Measurements from ENCODE around the gene FAM222A. TPM values are rescaled to one million over a fixed set of nuclear protein-coding genes. Genes with fewer than 3 reads are reported as not detected.
A peak's percentile ranks its signal among the peaks of the same experiment; 100 is the strongest.

The FAM222A gene
- total RNA-seq, 1 experiment from 2014 or later: 3.1 TPM

DNA sequence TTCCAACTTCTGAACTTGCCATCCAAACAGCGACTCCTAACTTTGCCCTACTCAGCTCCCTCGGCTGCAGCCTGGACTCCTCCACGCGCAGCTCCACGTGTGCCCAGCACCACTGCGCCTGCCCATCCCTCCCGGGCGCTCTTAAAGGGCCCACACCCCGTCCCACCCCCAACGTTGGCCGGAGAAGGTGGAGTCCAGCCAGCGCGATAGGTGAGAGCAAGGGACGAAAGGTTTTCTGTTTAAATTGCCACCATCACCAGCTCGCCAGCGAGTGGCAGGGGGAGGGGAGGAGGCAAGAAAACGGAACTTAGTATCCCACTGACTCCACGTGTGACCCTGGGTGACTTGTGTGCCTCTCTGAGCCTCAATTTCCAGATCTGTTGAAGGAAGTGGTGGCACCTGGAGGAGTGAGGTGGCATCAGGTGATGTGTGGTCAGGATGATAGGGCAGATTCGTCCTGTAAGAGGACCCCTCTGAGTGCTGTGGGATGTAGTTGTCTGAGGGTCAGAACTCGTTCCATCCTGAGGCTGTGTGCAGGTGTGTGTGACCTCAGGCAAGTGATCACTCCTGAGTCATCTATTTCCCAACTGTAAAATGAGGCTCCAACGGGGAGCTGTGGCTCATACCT, 59.9 kb downstream of the FAM222A start:
- peak overlapping the region; percentile 60 for H3K4me3 ChIP-seq
- peaks cover 16% of the 10 kb centered on the region for H3F3A ChIP-seq (ENCODE audit: insufficient read depth, low read depth)
- BruUV-seq (replicated peaks): no TSS peak
- H3K4me2 ChIP-seq: peak overlapping the region; percentile 71
- H3K27ac ChIP-seq: peak overlapping the region; percentile 64
- CTCF ChIA-PET: interaction anchor here (0.5 to 1.3 kb wide), 8 partner anchors 28 to 345 kb away, joined by 3 to 7 read pairs (median 4); partner anchors contain the start of genes MMAB and MVK
- H3K27me3 ChIP-seq (ENCODE audit: insufficient read depth, low read depth): no peaks in the 10 kb centered on the region
- no peaks in the 10 kb centered on the region for H3K9me3 ChIP-seq (ENCODE audit: insufficient read depth, low read depth)
- H3K9me2 ChIP-seq (ENCODE audit: insufficient read depth): no peaks in the 10 kb centered on the region
- H3K36me3 ChIP-seq (ENCODE audit: low read depth): no peaks in the 10 kb centered on the region
- H2AFZ ChIP-seq: peak overlapping the region; percentile 74
- intact Hi-C loops (cut with micrococcal nuclease; ENCODE audit: unreplicated experiment): loop anchor here (1.0 kb wide), 1 partner anchor 176 kb away; no protein-coding TSS in a partner anchor
- H3K4me1 ChIP-seq (replicated peaks; ENCODE audit: insufficient read depth): peaks cover 26% of the 10 kb centered on the region
- TF ChIP-seq EZH2 (IDR thresholded peaks at IDR 0.05; ENCODE audit: low read depth): no peak
- TF ChIP-seq, protein P1, sequence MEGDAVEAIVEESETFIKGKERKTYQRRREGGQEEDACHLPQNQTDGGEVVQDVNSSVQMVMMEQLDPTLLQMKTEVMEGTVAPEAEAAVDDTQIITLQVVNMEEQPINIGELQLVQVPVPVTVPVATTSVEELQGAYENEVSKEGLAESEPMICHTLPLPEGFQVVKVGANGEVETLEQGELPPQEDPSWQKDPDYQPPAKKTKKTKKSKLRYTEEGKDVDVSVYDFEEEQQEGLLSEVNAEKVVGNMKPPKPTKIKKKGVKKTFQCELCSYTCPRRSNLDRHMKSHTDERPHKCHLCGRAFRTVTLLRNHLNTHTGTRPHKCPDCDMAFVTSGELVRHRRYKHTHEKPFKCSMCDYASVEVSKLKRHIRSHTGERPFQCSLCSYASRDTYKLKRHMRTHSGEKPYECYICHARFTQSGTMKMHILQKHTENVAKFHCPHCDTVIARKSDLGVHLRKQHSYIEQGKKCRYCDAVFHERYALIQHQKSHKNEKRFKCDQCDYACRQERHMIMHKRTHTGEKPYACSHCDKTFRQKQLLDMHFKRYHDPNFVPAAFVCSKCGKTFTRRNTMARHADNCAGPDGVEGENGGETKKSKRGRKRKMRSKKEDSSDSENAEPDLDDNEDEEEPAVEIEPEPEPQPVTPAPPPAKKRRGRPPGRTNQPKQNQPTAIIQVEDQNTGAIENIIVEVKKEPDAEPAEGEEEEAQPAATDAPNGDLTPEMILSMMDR (conservative IDR thresholded peaks at IDR 0.05): no peak
- H3K79me2 ChIP-seq (ENCODE audit: low read depth): peaks cover 20% of the 10 kb centered on the region
- POLR2A ChIA-PET (ENCODE audit: unreplicated experiment): interaction anchor here (0.6 kb wide), 5 partner anchors 24 to 1981 kb away, joined by 3 to 7 read pairs (median 4); partner anchors contain the start of gene MVK
- H4K20me1 ChIP-seq (ENCODE audit: insufficient read depth): no peaks in the 10 kb centered on the region
- peak; percentile 62 to 90 for DNase-seq

DNA sequence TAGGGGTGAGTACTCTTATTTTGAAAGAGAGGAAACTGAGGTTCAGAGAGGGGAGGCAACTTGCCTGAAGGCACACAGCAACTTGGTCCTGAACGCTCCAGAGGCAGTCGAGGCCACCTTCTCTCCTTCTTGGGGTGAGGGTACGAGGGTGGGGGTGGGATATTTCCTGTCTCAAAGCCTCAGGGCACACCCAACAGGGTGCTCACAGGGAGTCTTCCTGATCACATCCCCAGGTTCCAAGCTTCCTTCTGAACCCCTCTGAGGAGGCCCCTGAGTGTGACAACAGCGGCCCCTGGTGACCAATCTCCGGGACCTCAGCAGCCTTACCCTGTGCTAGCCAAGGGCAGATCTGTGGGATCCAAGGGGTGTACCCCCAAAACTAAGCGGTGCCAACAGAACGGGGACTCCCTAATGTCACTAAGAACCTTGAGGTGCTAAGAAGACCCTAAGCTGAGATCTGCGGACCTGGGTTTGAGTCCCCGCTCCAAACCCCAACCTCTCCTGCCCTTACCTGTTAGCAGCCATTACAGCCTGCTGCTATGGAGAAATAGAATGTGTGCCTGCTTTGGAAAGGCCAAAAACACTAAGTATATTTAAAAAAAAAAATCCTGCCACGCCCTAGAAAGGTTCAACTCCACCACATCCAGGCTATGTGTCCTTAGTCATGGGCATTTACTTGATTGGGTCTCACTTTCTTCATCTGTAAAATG, 61.7 kb downstream of the FAM222A start:
- H3K27ac ChIP-seq: no peak overlapping the region
- no peak overlapping the region for H2AFZ ChIP-seq
- H3K9me3 ChIP-seq (ENCODE audit: insufficient read depth, low read depth): no peaks in the 10 kb centered on the region
- intact Hi-C loops (cut with micrococcal nuclease; ENCODE audit: unreplicated experiment): loop anchor here (1.0 to 5.0 kb wide), 4 partner anchors 70 to 513 kb away; no protein-coding TSS in a partner anchor
- H3K27me3 ChIP-seq (ENCODE audit: insufficient read depth, low read depth): no peaks in the 10 kb centered on the region
- H3K36me3 ChIP-seq (ENCODE audit: low read depth): no peaks in the 10 kb centered on the region
- no peaks in the 10 kb centered on the region for H4K20me1 ChIP-seq (ENCODE audit: insufficient read depth)
- ChIA-PET POLR2A (ENCODE audit: unreplicated experiment) (interaction anchor here (0.7 kb wide), 1 partner anchor 22 kb away, joined by 4 read pairs; no protein-coding TSS in a partner anchor), CTCF (interaction anchor here (0.6 to 1.2 kb wide), 5 partner anchors 35 to 347 kb away, joined by 3 to 6 read pairs (median 4); no protein-coding TSS in a partner anchor)
- no peak overlapping the region for H3K4me2 ChIP-seq
- TF ChIP-seq, protein P1 (conservative IDR thresholded peaks at IDR 0.05): peak; percentile 91
- TF ChIP-seq EZH2 (IDR thresholded peaks at IDR 0.05; ENCODE audit: low read depth): no peak
- peaks cover 18% of the 10 kb centered on the region for H3K79me2 ChIP-seq (ENCODE audit: low read depth)
- peaks cover 26% of the 10 kb centered on the region for H3K4me1 ChIP-seq (replicated peaks; ENCODE audit: insufficient read depth)
- DNase-seq: peak; percentile 57 to 68
- H3K4me3 ChIP-seq: no peak overlapping the region
- no peaks in the 10 kb centered on the region for H3K9me2 ChIP-seq (ENCODE audit: insufficient read depth)
- H3F3A ChIP-seq (ENCODE audit: insufficient read depth, low read depth): peaks cover 16% of the 10 kb centered on the region
- BruUV-seq (replicated peaks): no TSS peak

DNA sequence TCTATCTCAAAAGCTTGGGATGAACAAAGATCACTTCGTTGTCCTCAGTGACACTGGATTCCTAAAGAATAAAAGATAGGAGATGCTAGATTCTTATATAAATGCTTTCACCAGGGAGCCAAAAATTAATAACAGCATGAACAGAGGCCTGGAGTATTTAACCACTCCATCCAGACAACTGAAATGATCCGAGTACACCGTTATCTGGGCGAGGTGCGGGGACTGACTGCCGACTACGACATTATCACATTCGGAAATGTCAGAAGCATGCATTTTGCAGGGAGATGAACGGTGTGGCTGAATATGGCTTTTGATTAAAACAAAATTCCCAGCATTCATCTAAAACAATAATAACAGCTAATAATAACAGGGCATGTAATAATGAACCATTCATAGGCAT, 63.0 kb downstream of the FAM222A start:
- Histone ChIP-seq H4K20me1 (ENCODE audit: insufficient read depth) (no peaks in the 10 kb centered on the region), H3K4me2 (no peak overlapping the region), H3K4me3 (no peak overlapping the region), H3K27ac (no peak overlapping the region), H3K4me1 (replicated peaks; ENCODE audit: insufficient read depth) (peaks cover 26% of the 10 kb centered on the region), H3K36me3 (ENCODE audit: low read depth) (no peaks in the 10 kb centered on the region), H3K9me2 (ENCODE audit: insufficient read depth) (no peaks in the 10 kb centered on the region), H3K79me2 (ENCODE audit: low read depth) (peaks cover 11% of the 10 kb centered on the region), H3K27me3 (ENCODE audit: insufficient read depth, low read depth) (no peaks in the 10 kb centered on the region), H2AFZ (no peak overlapping the region), H3F3A (ENCODE audit: insufficient read depth, low read depth) (peaks cover 16% of the 10 kb centered on the region), H3K9me3 (ENCODE audit: insufficient read depth, low read depth) (no peaks in the 10 kb centered on the region)
- ChIA-PET CTCF (no interaction called here), POLR2A (ENCODE audit: unreplicated experiment) (no interaction called here)
- intact Hi-C loops (cut with micrococcal nuclease; ENCODE audit: unreplicated experiment): loop anchor here (5.0 kb wide), 1 partner anchor 514 kb away; no protein-coding TSS in a partner anchor
- TF ChIP-seq, protein P1 (conservative IDR thresholded peaks at IDR 0.05): no peak
- no peak for TF ChIP-seq EZH2 (IDR thresholded peaks at IDR 0.05; ENCODE audit: low read depth)
- no TSS peak for BruUV-seq (replicated peaks)
- no peak for DNase-seq

All from PC-9 (cell line).